Measurements from ENCODE around the gene COL23A1.

DNA sequence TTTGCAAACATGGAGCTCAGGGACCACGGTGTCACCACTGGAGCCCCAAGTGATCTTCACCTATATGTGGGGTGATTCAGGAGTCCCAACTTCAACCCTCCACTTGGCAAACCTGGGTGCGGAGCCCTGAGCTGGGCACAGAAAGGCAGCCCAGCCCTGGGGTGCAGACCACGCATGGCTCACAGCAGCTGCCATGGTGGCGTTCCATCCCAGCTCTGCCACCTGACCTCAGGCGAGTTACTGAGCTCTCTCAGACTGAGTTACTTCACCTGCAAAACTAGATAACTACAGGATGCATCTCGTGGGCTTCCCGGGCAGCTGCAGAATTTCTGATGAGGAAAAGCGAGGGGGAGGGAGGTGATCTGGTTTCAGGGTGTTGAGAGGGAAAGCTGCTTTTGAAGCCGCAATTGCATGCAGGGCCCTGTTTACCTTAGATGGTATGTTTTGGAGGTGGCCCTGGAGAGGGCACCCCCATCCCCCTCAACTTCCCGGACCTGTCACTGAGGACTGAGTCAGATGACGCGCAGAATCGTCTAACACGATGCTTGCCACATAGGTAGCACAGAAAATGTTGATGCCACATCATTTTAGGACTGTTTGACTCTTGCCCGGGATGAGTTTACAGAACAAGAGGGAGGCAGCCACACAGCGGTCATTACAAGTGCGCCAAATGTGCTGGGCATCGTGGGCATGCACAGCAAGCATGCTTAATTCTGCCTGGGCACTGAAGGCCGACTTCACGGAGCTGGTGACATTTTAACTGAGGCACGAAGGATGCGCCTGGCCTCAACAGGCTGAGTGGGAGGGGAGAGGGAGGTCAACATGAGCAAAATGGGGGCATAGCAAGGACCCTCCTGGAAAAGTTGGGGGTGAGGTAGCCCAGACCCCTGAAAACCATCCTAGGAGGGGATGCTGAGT is 154.6 kb downstream of the COL23A1 start:
- TF ChIP-seq, protein P1, sequence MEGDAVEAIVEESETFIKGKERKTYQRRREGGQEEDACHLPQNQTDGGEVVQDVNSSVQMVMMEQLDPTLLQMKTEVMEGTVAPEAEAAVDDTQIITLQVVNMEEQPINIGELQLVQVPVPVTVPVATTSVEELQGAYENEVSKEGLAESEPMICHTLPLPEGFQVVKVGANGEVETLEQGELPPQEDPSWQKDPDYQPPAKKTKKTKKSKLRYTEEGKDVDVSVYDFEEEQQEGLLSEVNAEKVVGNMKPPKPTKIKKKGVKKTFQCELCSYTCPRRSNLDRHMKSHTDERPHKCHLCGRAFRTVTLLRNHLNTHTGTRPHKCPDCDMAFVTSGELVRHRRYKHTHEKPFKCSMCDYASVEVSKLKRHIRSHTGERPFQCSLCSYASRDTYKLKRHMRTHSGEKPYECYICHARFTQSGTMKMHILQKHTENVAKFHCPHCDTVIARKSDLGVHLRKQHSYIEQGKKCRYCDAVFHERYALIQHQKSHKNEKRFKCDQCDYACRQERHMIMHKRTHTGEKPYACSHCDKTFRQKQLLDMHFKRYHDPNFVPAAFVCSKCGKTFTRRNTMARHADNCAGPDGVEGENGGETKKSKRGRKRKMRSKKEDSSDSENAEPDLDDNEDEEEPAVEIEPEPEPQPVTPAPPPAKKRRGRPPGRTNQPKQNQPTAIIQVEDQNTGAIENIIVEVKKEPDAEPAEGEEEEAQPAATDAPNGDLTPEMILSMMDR (conservative IDR thresholded peaks at IDR 0.05; ENCODE audit: low read depth, low read length): no peak
- no peak for TF ChIP-seq EZH2phosphoT487 (IDR thresholded peaks at IDR 0.05; ENCODE audit: borderline replicate concordance, low read length)
- no peak for TF ChIP-seq EZH2 (IDR thresholded peaks at IDR 0.05; ENCODE audit: low read length, unreplicated experiment)

Data from PC-3 (cell line).